ENCODE results near the gene COPZ1. TPM values are rescaled to one million over a fixed set of nuclear protein-coding genes. Genes with fewer than 3 reads are reported as not detected.

Gene COPZ1
- total and polyA plus RNA-seq, 9 of the 15 experiments (the other 6 are each of a cell fraction or from before 2014, with no cell fraction given) = 137 to 487 (median 233) TPM

- Histone ChIP-seq H3K27me3 (ENCODE audit: control insufficient read depth in 2 of 2, insufficient read depth in 2 of 2, low read length in 2 of 2) (no peaks in the 10 kb centered on the region), H3K36me3 (ENCODE audit: control insufficient read depth, insufficient read depth, low read length) (no peaks in the 10 kb centered on the region), H3K79me2 (ENCODE audit: control insufficient read depth, insufficient read depth, low read length) (peaks cover 26% of the 10 kb centered on the region; the same call in 2 of the 3 replicates), H2AFZ (ENCODE audit: low read depth, low read length) (peak overlapping the region; percentile 79), H3K4me3 (peak overlapping the region; percentile 53), H3K9me3 (replicated peaks; ENCODE audit: control insufficient read depth, insufficient read depth, low read depth, low read length) (no peaks in the 10 kb centered on the region), H3K27ac (ENCODE audit: extremely low read depth, low read depth, low read length) (peak overlapping the region; percentile 90), H3K4me2 (ENCODE audit: insufficient read depth, low read length) (peak overlapping the region; percentile 99), H3K9ac (ENCODE audit: insufficient read depth in 1 of 2, low read depth in 2 of 2, low read length in 2 of 2) (peak overlapping the region; percentile 85 to 89), H4K20me1 (replicated peaks; ENCODE audit: control insufficient read depth, insufficient read depth, low read length) (no peaks in the 10 kb centered on the region), H3K4me1 (replicated peaks in 1 of 2; ENCODE audit: control insufficient read depth in 2 of 2, insufficient read depth in 2 of 2, low read length in 2 of 2) (peaks cover 34 to 43% of the 10 kb centered on the region in 2 experiments), H3K9me1 (ENCODE audit: control insufficient read depth, insufficient read depth, low read length) (no peaks in the 10 kb centered on the region)
- BruUV-seq (replicated peaks) = no TSS peak
- peak; percentile 98 to 100 (median 99) for DNase-seq (ENCODE audit: extremely low read depth in 1 of 4, low spot score in 3 of 4)
- intact Hi-C loops (cut with micrococcal nuclease) = loop anchor here (1.0 kb wide), 3 partner anchors 22 to 79 kb away; partner anchors contain the start of genes CBX5 and HNRNPA1
- in situ Hi-C loops (cut with MboI) = no loop called here
- ATAC-seq = peak; percentile 88
- peak; percentile 100 for FAIRE-seq
- WGBS (ENCODE audit: insufficient coverage, low coverage, missing lambda C conversion rate) = 2% methylated on average over 26 of the region's 40 CpGs
- ChIA-PET POLR2A (interaction anchor here (0.6 to 5.8 kb wide), 27 partner anchors 8 to 158 kb away, joined by 3 to 57 read pairs (median 7); partner anchors contain the start of genes CBX5, COPZ1, HNRNPA1 and NFE2), CTCF (ENCODE audit: low intra/inter-chr PET ratio) (interaction anchor here (0.6 to 3.9 kb wide), 9 partner anchors 21 to 143 kb away, joined by 3 to 34 read pairs (median 6); no protein-coding TSS in a partner anchor)
- TF ChIP-seq ZBTB8A (IDR thresholded peaks at IDR 0.05; ENCODE audit: partially characterized antibody) = no peak
- TF ChIP-seq RBM15 (IDR thresholded peaks at IDR 0.05; ENCODE audit: insufficient read depth, low read length) = no peak
- TF ChIP-seq HDAC8 (tag; IDR thresholded peaks at IDR 0.05) = no peak
- no peak for TF ChIP-seq ZNF436 (CRISPR knock-in tag; IDR thresholded peaks at IDR 0.05)
- TF ChIP-seq BMI1 (IDR thresholded peaks at IDR 0.05; ENCODE audit: low read length) = no peak
- no peak for TF ChIP-seq ARID3A (IDR thresholded peaks at IDR 0.05; ENCODE audit: borderline replicate concordance, low read depth, low read length)
- TF ChIP-seq JUNB (CRISPR knock-in tag; conservative IDR thresholded peaks at IDR 0.05) = 0 out of 2 replicates have a peak, but pooled peaks have one; percentile 14
- TF ChIP-seq HEY1 (CRISPR knock-in tag; IDR thresholded peaks at IDR 0.05; ENCODE audit: borderline replicate concordance) = no peak
- peak; percentile 88 for TF ChIP-seq TOE1 (IDR thresholded peaks at IDR 0.05; ENCODE audit: borderline replicate concordance)
- no peak for TF ChIP-seq TOE1 (CRISPR knock-in tag; IDR thresholded peaks at IDR 0.05; ENCODE audit: borderline replicate concordance, low read depth)
- peak; percentile 92 for TF ChIP-seq JUND (IDR thresholded peaks at IDR 0.05; ENCODE audit: borderline replicate concordance, low read depth, low read length)
- peak; percentile 94; the same call in 2 of the 3 replicates for TF ChIP-seq JUND (tag; IDR thresholded peaks at IDR 0.05; ENCODE audit: borderline replicate concordance, low read depth, low read length)
- no peak for TF ChIP-seq NR3C1 (CRISPR knock-in tag; IDR thresholded peaks at IDR 0.05)
- peak; percentile 62 for TF ChIP-seq NFRKB (IDR thresholded peaks at IDR 0.05; ENCODE audit: low read depth)
- no peak for TF ChIP-seq SNIP1 (IDR thresholded peaks at IDR 0.05; ENCODE audit: low read depth)
- no peak for TF ChIP-seq ZNF184 (CRISPR knock-in tag; IDR thresholded peaks at IDR 0.05)
- no peak for TF ChIP-seq ZNF146 (CRISPR knock-in tag; IDR thresholded peaks at IDR 0.05; ENCODE audit: unreplicated experiment)
- TF ChIP-seq ZBTB7A (IDR thresholded peaks at IDR 0.05; ENCODE audit: borderline replicate concordance, control insufficient read depth, low read depth, low read length) = peak; percentile 80; the same call in 1 of the 2 replicates
- peak; percentile 46 for TF ChIP-seq SUPT5H (IDR thresholded peaks at IDR 0.05)
- no peak for TF ChIP-seq ZNF75A (CRISPR knock-in tag; IDR thresholded peaks at IDR 0.05)
- TF ChIP-seq MCM3 (IDR thresholded peaks at IDR 0.05) = no peak
- TF ChIP-seq ESRRB (CRISPR knock-in tag; IDR thresholded peaks at IDR 0.05; ENCODE audit: borderline replicate concordance) = no peak
- TF ChIP-seq EHMT2 (IDR thresholded peaks at IDR 0.05) = peak; percentile 78
These were observed 34.2 kb downstream of the COPZ1 start for GRCh38 chr12:54358945-54359761.
